Fibroblast of lung (primary cell): ENCODE measurements around the gene ABHD15. TPM values are rescaled to one million over a fixed set of nuclear protein-coding genes. Genes with fewer than 3 reads are reported as not detected.

Source experiments
- DNase-seq, 2 donors: peaks; one replicate each; pipeline versions ENCODE4 v3.0.0 to v3.0.0-alpha.2; 2010; ENCODE audit warnings: low read depth in 2 of 2
- H2AFZ ChIP-seq: 2 replicates; pipeline ENCODE4 v1.5.1; 2012; ENCODE audit warnings: low read length, control low read depth, inconsistent platforms
- H3K27ac ChIP-seq: 2 replicates; pipeline ENCODE4 v1.5.1; 2011; ENCODE audit warnings: low read length, control low read depth; ENCODE audit not compliant: insufficient read depth
- H3K27me3 ChIP-seq: 2 replicates; pipeline ENCODE4 v1.5.1; 2011; ENCODE audit warnings: mild to moderate bottlenecking, low read length; ENCODE audit not compliant: control insufficient read depth, insufficient read depth
- H3K36me3 ChIP-seq: 2 replicates; pipeline ENCODE4 v1.5.1; 2011; ENCODE audit warnings: low read length; ENCODE audit not compliant: control insufficient read depth, insufficient read depth
- H3K4me1 ChIP-seq: 2 replicates; pipeline ENCODE4 v1.5.1; 2011; ENCODE audit warnings: low read length; ENCODE audit not compliant: control insufficient read depth, insufficient read depth; ENCODE audit errors: extremely low read depth
- H3K4me2 ChIP-seq: 2 replicates; pipeline ENCODE4 v1.5.1; 2011; ENCODE audit warnings: low read length, control low read depth; ENCODE audit not compliant: insufficient read depth; ENCODE audit errors: extremely low read depth
- H3K4me3 ChIP-seq, 4 experiments: fragments of 200-600 bp in 1 of 4; sonication (generic) in 1 of 4; replicated peaks in 1 of 4; 2 replicates each; pipeline ENCODE4 v1.5.1; 2011 to 2016; ENCODE audit warnings: low read length in 4 of 4, low read depth in 3 of 4, mild to moderate bottlenecking in 3 of 4, control low read depth in 2 of 4, inconsistent platforms in 1 of 4, mixed read lengths in 1 of 4; ENCODE audit not compliant: insufficient read depth in 1 of 4; ENCODE audit errors: control extremely low read depth in 1 of 4
- H3K79me2 ChIP-seq: 2 replicates; pipeline ENCODE4 v1.5.1; 2012; ENCODE audit warnings: mild to moderate bottlenecking, low read length, inconsistent platforms; ENCODE audit not compliant: control insufficient read depth, insufficient read depth
- H3K9ac ChIP-seq: 2 replicates; pipeline ENCODE4 v1.5.1; 2011; ENCODE audit warnings: mild to moderate bottlenecking, low read length, control low read depth; ENCODE audit not compliant: insufficient read depth
- H3K9me3 ChIP-seq: 2 replicates; pipeline ENCODE4 v1.5.1; 2012; ENCODE audit warnings: low read depth, low read length; ENCODE audit not compliant: control insufficient read depth, insufficient read depth
- H4K20me1 ChIP-seq: 2 replicates; pipeline ENCODE4 v1.5.1; 2011; ENCODE audit warnings: low read length; ENCODE audit not compliant: control insufficient read depth, insufficient read depth; ENCODE audit errors: extremely low read depth
- EZH2 ChIP-seq: IDR thresholded peaks from 2 replicates; pipeline ENCODE4 v1.5.1; 2012; ENCODE audit warnings: low read length, control low read depth, mild to moderate bottlenecking; ENCODE audit errors: missing control alignments
- polyA plus RNA-seq, 2 donors: library from polyadenylated mRNA; depleted of rRNA in 1 of 2; stranded (reverse) in 1 of 2; unstranded in 1 of 2; fragments of >200 nt; gene quantifications; 2 replicates each; pipeline ENCODE4 v1.2.1, GENCODE V29; 2011 to 2012; ENCODE audit warnings: missing spikeins in 1 of 2
- total RNA-seq: library from RNA; depleted of rRNA; stranded (reverse); fragments of >200 nt; gene quantifications from 2 replicates; pipeline ENCODE4 v1.2.1, GENCODE V29; 2014
- TF ChIP-seq, protein P1 (sequence below), 2 donors: IDR thresholded peaks in 1 of 2; conservative IDR thresholded peaks in 1 of 2; 1 replicate in 1 of 2; 2 replicates in 1 of 2; pipeline ENCODE4 v1.5.1; 2011 to 2012; ENCODE audit warnings: low read length in 2 of 2, control low read depth in 1 of 2, inconsistent platforms in 1 of 2, low read depth in 1 of 2, mild to moderate bottlenecking in 1 of 2

The ABHD15 gene
- total and polyA plus RNA-seq, 2 donors (not counting 1 experiment from before 2014, with no cell fraction given): 4.1 to 11.9 TPM

DNA sequence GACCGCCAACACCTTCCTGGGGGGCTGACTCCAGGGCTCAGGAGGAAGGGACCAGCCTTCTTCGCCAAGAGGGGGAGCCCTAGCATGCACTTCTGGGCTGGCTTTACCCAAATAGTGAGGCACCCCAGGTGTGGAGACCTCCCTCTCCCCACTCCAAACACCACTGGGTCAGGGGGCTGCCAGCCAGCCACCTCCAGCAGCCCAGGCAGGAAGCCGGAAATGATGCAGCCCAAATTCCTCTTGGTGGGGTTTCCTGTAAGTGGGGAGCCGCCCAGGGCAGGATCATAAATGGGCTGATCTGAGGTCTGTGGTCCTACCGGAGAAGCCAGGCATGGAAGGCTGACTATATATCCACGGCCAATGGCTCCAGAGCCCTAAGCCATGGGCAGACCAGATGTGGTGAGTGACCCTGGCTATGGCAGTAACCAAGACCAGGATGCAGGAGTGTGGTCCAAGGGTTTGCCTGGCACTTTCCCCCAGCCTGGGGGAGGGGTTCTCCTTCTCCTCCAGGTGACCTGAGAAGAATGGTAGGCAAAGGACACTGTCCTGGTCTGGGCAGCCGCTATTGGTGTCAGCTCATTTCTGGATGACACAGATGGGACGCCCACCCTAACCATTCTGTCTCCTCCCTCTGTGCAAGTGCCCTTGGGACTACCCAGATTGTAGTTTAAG, 18.4 kb upstream of the ABHD15 start:
- Histone ChIP-seq H3K36me3 (peaks cover 8% of the 10 kb centered on the region), H3K4me3 (no peak overlapping the region), H3K4me1 (peaks cover 10% of the 10 kb centered on the region), H3K9me3 (no peaks in the 10 kb centered on the region), H3K27me3 (no peaks in the 10 kb centered on the region), H3K9ac (no peak overlapping the region), H3K27ac (no peak overlapping the region), H3K4me2 (no peak overlapping the region), H4K20me1 (no peaks in the 10 kb centered on the region), H2AFZ (no peak overlapping the region), H3K79me2 (peaks cover 52% of the 10 kb centered on the region)
- DNase-seq: peak in 1 of 2 donors; percentile 44
- no peak for TF ChIP-seq EZH2
- TF ChIP-seq, protein P1, sequence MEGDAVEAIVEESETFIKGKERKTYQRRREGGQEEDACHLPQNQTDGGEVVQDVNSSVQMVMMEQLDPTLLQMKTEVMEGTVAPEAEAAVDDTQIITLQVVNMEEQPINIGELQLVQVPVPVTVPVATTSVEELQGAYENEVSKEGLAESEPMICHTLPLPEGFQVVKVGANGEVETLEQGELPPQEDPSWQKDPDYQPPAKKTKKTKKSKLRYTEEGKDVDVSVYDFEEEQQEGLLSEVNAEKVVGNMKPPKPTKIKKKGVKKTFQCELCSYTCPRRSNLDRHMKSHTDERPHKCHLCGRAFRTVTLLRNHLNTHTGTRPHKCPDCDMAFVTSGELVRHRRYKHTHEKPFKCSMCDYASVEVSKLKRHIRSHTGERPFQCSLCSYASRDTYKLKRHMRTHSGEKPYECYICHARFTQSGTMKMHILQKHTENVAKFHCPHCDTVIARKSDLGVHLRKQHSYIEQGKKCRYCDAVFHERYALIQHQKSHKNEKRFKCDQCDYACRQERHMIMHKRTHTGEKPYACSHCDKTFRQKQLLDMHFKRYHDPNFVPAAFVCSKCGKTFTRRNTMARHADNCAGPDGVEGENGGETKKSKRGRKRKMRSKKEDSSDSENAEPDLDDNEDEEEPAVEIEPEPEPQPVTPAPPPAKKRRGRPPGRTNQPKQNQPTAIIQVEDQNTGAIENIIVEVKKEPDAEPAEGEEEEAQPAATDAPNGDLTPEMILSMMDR (conservative IDR thresholded peaks at IDR 0.05 in 1 of 2, IDR thresholded peaks at IDR 0.05 in 1 of 2; ENCODE audit: low read depth in 1 of 2, low read length in 2 of 2): peak in 1 of 2 donors; percentile 36

DNA sequence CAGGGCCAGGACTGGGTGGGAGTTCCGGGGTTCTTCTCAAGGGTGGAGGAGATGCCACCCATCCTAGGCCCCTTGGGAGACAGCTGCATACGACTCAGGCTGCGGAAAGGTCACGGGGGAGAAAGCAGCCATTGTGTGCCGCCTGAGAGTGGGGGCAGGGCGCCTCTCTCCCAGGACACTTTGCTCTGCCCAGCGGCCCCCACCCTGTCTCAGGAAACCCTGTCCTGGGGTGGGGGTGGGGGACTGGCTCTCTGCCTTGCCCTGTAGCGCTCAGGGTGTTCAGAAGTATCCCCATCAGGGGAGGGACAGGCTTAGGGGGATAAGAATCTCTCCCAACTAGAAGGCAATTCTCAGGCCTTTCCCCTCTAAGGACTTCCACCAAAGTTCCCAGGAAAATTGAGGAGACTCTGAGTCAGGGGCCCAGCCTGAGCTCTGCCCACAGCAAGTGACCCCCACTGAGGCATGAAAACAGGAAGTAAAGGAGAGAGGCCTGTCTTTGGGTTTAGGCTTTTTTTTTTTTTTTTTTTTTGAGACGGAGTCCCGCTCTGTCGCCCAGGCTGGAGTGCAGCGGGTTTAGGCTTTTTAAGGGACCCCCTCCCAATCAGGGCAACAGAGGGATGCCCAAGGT, 17.7 kb upstream of the ABHD15 start:
- Histone ChIP-seq H3K9ac (no peak overlapping the region), H4K20me1 (no peaks in the 10 kb centered on the region), H3K27me3 (no peaks in the 10 kb centered on the region), H3K27ac (no peak overlapping the region), H3K4me3 (no peak overlapping the region), H3K36me3 (peaks cover 9% of the 10 kb centered on the region), H3K9me3 (no peaks in the 10 kb centered on the region), H3K4me1 (peaks cover 5% of the 10 kb centered on the region), H3K4me2 (no peak overlapping the region), H3K79me2 (peaks cover 52% of the 10 kb centered on the region), H2AFZ (no peak overlapping the region)
- DNase-seq: peak in 1 of 2 donors; percentile 27
- TF ChIP-seq, protein P1 (conservative IDR thresholded peaks at IDR 0.05 in 1 of 2, IDR thresholded peaks at IDR 0.05 in 1 of 2; ENCODE audit: low read depth in 1 of 2, low read length in 2 of 2): no peak
- no peak for TF ChIP-seq EZH2

DNA sequence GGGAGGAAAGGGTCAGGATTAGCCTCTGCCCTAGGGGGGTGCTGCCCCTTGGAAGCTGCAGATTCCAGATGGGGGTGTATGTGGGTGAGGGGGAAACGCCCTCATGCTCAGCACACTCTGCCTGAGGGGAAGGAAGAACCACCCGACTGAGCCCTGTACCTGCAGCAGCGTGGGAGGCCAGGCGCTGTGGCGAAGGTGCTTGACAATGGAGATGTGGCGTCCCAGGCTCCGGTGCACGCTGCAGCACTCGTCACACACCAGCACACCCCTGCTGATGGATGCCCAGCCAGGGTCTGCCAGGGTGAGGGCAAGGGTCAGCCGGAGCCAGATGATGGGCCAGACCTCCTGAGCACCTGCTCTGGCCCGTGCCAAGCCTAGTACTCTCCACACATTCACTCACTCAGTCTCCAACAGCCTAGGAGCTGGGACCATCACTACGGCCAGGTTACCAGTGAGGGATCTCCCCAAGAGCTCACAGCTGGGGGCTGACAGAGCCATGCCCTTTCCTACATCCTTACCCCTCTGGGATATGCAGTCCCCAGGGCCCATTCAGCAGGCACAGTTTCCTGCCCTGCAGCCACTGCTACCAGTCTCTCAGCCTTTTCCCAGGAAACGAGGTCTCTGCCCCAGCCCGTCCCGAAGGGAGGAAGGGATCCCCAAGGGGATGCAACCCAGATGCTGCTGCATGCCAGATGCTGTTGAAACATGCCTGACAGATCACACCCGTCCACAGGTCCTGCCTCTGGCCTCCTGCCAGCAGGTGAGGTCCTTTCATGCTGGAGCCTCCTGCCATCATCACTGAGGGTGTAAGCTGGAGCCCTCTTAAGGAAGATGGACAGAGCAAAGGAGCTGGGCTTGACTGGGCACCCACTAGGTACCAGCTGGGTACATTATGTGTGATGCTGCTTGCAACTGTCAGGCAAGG, 16.7 kb upstream of the ABHD15 start:
- no peak for DNase-seq
- H2AFZ ChIP-seq: no peak overlapping the region
- no peaks in the 10 kb centered on the region for H3K9me3 ChIP-seq
- H4K20me1 ChIP-seq: no peaks in the 10 kb centered on the region
- no peak overlapping the region for H3K27ac ChIP-seq
- H3K79me2 ChIP-seq: peaks cover 49% of the 10 kb centered on the region
- no peak overlapping the region for H3K4me2 ChIP-seq
- no peaks in the 10 kb centered on the region for H3K27me3 ChIP-seq
- no peak for TF ChIP-seq EZH2
- TF ChIP-seq, protein P1 (conservative IDR thresholded peaks at IDR 0.05 in 1 of 2, IDR thresholded peaks at IDR 0.05 in 1 of 2; ENCODE audit: low read depth in 1 of 2, low read length in 2 of 2): no peak
- peaks cover 5% of the 10 kb centered on the region for H3K4me1 ChIP-seq
- no peak overlapping the region for H3K9ac ChIP-seq
- H3K4me3 ChIP-seq: no peak overlapping the region
- peaks cover 10% of the 10 kb centered on the region for H3K36me3 ChIP-seq
